K562 (cell line): ENCODE measurements around the gene GNAT3. TPM values are rescaled to one million over a fixed set of nuclear protein-coding genes. Genes with fewer than 3 reads are reported as not detected.

ENCODE experiments used
- ATAC-seq: fragments of 200-7000 bp; cut with Tn5 transposase; 3 replicates; pipeline ENCODE4 v1.9.1; 2020; ENCODE audit warnings: moderate library complexity
- BruUV-seq: library from RNA; stranded (reverse); fragments of 400-500 nt; replicated peaks from 2 replicates; lab custom pipeline; 2021; lab: Mats Ljungman, UMichigan
- CTCF ChIA-PET: fragments of 300-600 bp; formaldehyde crosslinking; extraction: SDS; loops from one replicate; lab custom pipeline; 2021; ENCODE audit warnings: low intra/inter-chr PET ratio; lab: Yijun Ruan, JAX
- POLR2A ChIA-PET: fragments of 300-600, 350-650 bp; sonication (Branson Sonifier 250); formaldehyde crosslinking; extraction: SDS; loops from one replicate; lab custom pipeline; 2021; ENCODE audit warnings: antibody characterized with exemption, inconsistent platforms; lab: Yijun Ruan, JAX
- DNase-seq, 4 experiments: peaks; one replicate each; pipeline versions ENCODE4 v3.0.0 to v3.0.0-alpha.2; 2011 to 2018; ENCODE audit warnings: low spot score in 3 of 4, mixed read lengths in 3 of 4; ENCODE audit errors: extremely low read depth in 1 of 4
- FAIRE-seq: peaks from 2 replicates; lab custom pipeline; 2011; peaks lifted over from hg19 to GRCh38; lab: Jason Lieb, UNC
- H2AFZ ChIP-seq: 2 replicates; pipeline ENCODE4 v1.6.0; 2011; ENCODE audit warnings: low read depth, low read length, control low read depth, inconsistent platforms
- H3K27ac ChIP-seq: fragments of 200-600 bp; 3 replicates; pipeline ENCODE4 v1.8.0; 2011; ENCODE audit warnings: low read depth, mild to moderate bottlenecking, control low read depth, inconsistent platforms, low read length, moderate library complexity, mixed read lengths; ENCODE audit errors: extremely low read depth
- H3K27me3 ChIP-seq, 2 experiments: fragments of 300-600 bp in 1 of 2; 2 replicates in 1 of 2; 3 replicates in 1 of 2; pipeline versions ENCODE4 v1.6.0 to v1.8.0; 2011; ENCODE audit warnings: inconsistent platforms in 2 of 2, low read length in 2 of 2, mild to moderate bottlenecking in 1 of 2, mixed read lengths in 1 of 2, moderate library complexity in 1 of 2; ENCODE audit not compliant: control insufficient read depth in 2 of 2, insufficient read depth in 2 of 2
- H3K36me3 ChIP-seq: fragments of 300-600 bp; 3 replicates; pipeline ENCODE4 v1.8.0; 2011; ENCODE audit warnings: mild to moderate bottlenecking, low read length, inconsistent platforms; ENCODE audit not compliant: control insufficient read depth, insufficient read depth
- H3K4me1 ChIP-seq, 2 experiments: fragments of 200-600 bp in 1 of 2; replicated peaks in 1 of 2; 2 replicates in 1 of 2; 3 replicates in 1 of 2; pipeline versions ENCODE4 v1.5.1 to v1.8.0; 2011; ENCODE audit warnings: inconsistent platforms in 2 of 2, low read length in 2 of 2, mild to moderate bottlenecking in 1 of 2, mixed read lengths in 1 of 2, moderate library complexity in 1 of 2; ENCODE audit not compliant: control insufficient read depth in 2 of 2, insufficient read depth in 2 of 2
- H3K4me2 ChIP-seq: 2 replicates; pipeline ENCODE4 v1.6.1; 2011; ENCODE audit warnings: low read length, control low read depth, inconsistent platforms, mixed read lengths; ENCODE audit not compliant: insufficient read depth
- H3K4me3 ChIP-seq: fragments of 200-600 bp; sonication (generic), shearing (Covaris generic); 2 replicates; pipeline ENCODE4 v1.5.1; 2016; ENCODE audit warnings: control low read depth, inconsistent platforms
- H3K79me2 ChIP-seq: fragments of 200-600 bp; 3 replicates; pipeline ENCODE4 v1.8.0; 2011; ENCODE audit warnings: low read length, inconsistent platforms; ENCODE audit not compliant: control insufficient read depth, insufficient read depth
- H3K9ac ChIP-seq, 2 experiments: 2 replicates each; pipeline versions ENCODE4 v1.6.0 to v1.6.1; 2011; ENCODE audit warnings: low read depth in 2 of 2, low read length in 2 of 2, control low read depth in 1 of 2, inconsistent platforms in 1 of 2, mild to moderate bottlenecking in 1 of 2, mixed read lengths in 1 of 2; ENCODE audit not compliant: insufficient read depth in 1 of 2
- H3K9me1 ChIP-seq: one replicate; pipeline ENCODE4 v1.6.0; 2011; ENCODE audit warnings: inconsistent platforms, mild to moderate bottlenecking, low read length, moderate library complexity; ENCODE audit not compliant: control insufficient read depth, insufficient read depth
- H3K9me3 ChIP-seq: replicated peaks from 2 replicates; pipeline ENCODE4 v1.5.1; 2011; ENCODE audit warnings: low read depth, low read length, inconsistent platforms; ENCODE audit not compliant: control insufficient read depth, insufficient read depth
- H4K20me1 ChIP-seq: replicated peaks from 2 replicates; pipeline ENCODE4 v1.6.1; 2011; ENCODE audit warnings: low read length, inconsistent platforms, mixed read lengths; ENCODE audit not compliant: control insufficient read depth, insufficient read depth
- KHSRP ChIP-seq: fragments of 450-650 bp; IDR thresholded peaks from 2 replicates; pipeline ENCODE4 v1.6.1; 2017
- MECOM ChIP-seq: fragments of 250-450 bp; sonication (Bioruptor Pico); IDR thresholded peaks from 2 replicates; pipeline ENCODE4 v1.8.0; 2022; ENCODE audit warnings: inconsistent platforms
- MEF2A ChIP-seq: IDR thresholded peaks from 2 replicates; pipeline ENCODE4 v1.6.1; 2011; ENCODE audit warnings: low read depth, mild to moderate bottlenecking, low read length, moderate library complexity; ENCODE audit not compliant: control insufficient read depth
- MEIS2 ChIP-seq: fragments of 450-650 bp; IDR thresholded peaks from 2 replicates; pipeline ENCODE4 v1.6.1; 2014; ENCODE audit warnings: mild to moderate bottlenecking; ENCODE audit not compliant: partially characterized antibody
- MTA3 ChIP-seq: fragments of 450-650 bp; formaldehyde crosslinking; IDR thresholded peaks from 2 replicates; pipeline ENCODE4 v1.6.1; 2017; ENCODE audit warnings: mild to moderate bottlenecking, borderline replicate concordance
- NR3C1 ChIP-seq: sonication (generic); formaldehyde crosslinking; IDR thresholded peaks from 2 replicates; pipeline ENCODE4 v1.8.1; 2022; ENCODE audit warnings: missing genetic modification reagents
- ZNF311 ChIP-seq: fragments of 250-450 bp; sonication (Bioruptor Pico); IDR thresholded peaks from 2 replicates; pipeline ENCODE4 v1.4.0; 2020; ENCODE audit warnings: mild to moderate bottlenecking, moderate library complexity
- WGBS: fragments of 100-300 bp; shearing (Covaris generic); methylation state at CpG from one replicate; pipeline ENCODE4 v1.1.6; 2016; ENCODE audit warnings: low coverage, mixed read lengths; ENCODE audit not compliant: insufficient coverage; ENCODE audit errors: missing lambda C conversion rate; 5-methylcytosine and 5-hydroxymethylcytosine counted together
- in situ Hi-C: fragments of 300-500 bp; cut with MboI; formaldehyde crosslinking; loops from 4 replicates; pipeline ENCODE4 v1.15.0; 2018; ENCODE audit warnings: inconsistent platforms, mixed read lengths
- intact Hi-C: fragments of 100-400 bp; cut with micrococcal nuclease; formaldehyde crosslinking; loops from 2 replicates; pipeline ENCODE4 v1.14.2; 2022
- polyA plus RNA-seq, 8 experiments: library from polyadenylated mRNA; depleted of rRNA in 4 of 8; stranded (reverse) in 5 of 8; unstranded in 3 of 8; fragments of >200 nt; fragmentation: Nextera tagmentation in 2 of 8; fragmentation: Illumina TruSeq in 1 of 8; extraction: Ambion mirVana in 2 of 8; extraction: Trizol in 1 of 8; gene quantifications; 2 replicates each; pipeline versions ENCODE4 v1.2.1 to v1.2.3, GENCODE V29; 2011 to 2014; ENCODE audit warnings: inconsistent platforms in 1 of 8, missing spikeins in 1 of 8
- total RNA-seq, 7 experiments: library from RNA; depleted of rRNA in 6 of 7; stranded (reverse); fragments of >200 nt in 6 of 7; fragmentation: Illumina TruSeq in 2 of 7; extraction: Trizol in 2 of 7; gene quantifications; 2 replicates each; pipeline versions ENCODE4 v1.2.1 to v1.2.3, GENCODE V29; 2011 to 2021; ENCODE audit warnings: low replicate concordance in 1 of 7
- TF ChIP-seq, protein P1 (sequence below): fragments of 150-350 bp; IDR thresholded peaks from 2 replicates; pipeline ENCODE4 v1.6.1; 2014; ENCODE audit warnings: low read depth, mild to moderate bottlenecking, low read length, borderline replicate concordance
- TF ChIP-seq, protein P2 (sequence below): fragments of 450-650 bp; formaldehyde crosslinking; IDR thresholded peaks from 2 replicates; pipeline ENCODE4 v1.4.0; 2022; ENCODE audit warnings: missing genetic modification characterization

GNAT3 gene
- total and polyA plus RNA-seq, 9 of the 15 experiments (the other 6 are each of a cell fraction or from before 2014, with no cell fraction given): not detected

DNA sequence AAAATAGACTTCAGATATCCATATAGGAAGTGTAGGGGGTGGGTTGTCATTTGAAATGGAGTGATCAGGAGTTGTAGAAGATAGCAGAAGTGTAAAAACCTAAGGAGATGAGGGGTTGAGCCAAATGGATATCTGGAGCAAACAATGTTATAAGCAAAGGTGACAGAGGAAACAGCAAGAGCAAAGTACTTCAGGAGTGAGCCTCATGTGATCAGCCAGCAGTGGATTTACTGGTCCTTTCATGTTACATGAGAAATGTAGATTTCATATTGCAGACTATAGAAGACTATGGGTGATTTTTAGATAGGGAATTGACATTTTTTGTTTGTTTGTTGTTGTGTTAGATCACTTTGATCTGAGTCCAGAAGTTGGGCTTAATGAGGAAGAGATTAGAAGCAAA, 47.7 kb downstream of the GNAT3 start (continued):
- TF ChIP-seq, protein P1, sequence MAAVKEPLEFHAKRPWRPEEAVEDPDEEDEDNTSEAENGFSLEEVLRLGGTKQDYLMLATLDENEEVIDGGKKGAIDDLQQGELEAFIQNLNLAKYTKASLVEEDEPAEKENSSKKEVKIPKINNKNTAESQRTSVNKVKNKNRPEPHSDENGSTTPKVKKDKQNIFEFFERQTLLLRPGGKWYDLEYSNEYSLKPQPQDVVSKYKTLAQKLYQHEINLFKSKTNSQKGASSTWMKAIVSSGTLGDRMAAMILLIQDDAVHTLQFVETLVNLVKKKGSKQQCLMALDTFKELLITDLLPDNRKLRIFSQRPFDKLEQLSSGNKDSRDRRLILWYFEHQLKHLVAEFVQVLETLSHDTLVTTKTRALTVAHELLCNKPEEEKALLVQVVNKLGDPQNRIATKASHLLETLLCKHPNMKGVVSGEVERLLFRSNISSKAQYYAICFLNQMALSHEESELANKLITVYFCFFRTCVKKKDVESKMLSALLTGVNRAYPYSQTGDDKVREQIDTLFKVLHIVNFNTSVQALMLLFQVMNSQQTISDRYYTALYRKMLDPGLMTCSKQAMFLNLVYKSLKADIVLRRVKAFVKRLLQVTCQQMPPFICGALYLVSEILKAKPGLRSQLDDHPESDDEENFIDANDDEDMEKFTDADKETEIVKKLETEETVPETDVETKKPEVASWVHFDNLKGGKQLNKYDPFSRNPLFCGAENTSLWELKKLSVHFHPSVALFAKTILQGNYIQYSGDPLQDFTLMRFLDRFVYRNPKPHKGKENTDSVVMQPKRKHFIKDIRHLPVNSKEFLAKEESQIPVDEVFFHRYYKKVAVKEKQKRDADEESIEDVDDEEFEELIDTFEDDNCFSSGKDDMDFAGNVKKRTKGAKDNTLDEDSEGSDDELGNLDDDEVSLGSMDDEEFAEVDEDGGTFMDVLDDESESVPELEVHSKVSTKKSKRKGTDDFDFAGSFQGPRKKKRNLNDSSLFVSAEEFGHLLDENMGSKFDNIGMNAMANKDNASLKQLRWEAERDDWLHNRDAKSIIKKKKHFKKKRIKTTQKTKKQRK: no peak

DNA sequence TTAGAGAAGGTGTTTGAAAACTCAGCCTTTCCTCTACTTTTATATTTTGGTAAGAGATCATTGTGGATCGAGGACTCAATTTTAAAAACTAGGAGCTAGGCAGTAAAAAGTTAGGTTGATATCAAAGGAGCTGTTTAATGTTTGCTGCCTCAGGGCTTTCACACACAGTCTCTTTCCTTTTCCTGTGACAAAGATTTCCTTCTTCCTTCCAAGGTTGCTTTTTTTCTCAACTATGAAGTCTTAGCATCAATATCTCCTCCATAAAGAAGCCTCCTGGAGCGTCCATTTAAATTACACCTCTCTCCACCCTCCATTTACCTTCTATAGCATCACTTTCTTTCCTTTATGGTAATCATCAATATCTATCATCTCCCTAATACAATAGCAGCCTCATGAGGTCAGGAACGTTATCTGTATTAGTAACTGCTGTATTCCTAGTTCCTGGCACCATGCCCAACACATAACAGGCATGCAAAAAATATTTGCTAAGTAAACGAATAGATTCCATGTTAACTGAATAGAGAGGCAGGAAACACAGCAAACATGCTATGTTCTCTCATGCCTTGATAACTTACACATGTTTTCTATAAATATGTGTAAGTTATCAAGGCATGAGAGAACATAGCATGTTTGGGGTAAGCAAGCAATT, 48.5 kb downstream of the GNAT3 start:
- ChIA-PET POLR2A (no interaction called here), CTCF (no interaction called here)
- no peak overlapping the region for H3K4me2 ChIP-seq
- no peak overlapping the region for H3K27ac ChIP-seq
- WGBS: 1% methylated on average over 4 of the region's 4 CpGs
- H4K20me1 ChIP-seq: no peaks in the 10 kb centered on the region
- H3K27me3 ChIP-seq: no peaks in the 10 kb centered on the region
- FAIRE-seq (no peak), DNase-seq (no peak), ATAC-seq (no peak)
- no peak overlapping the region for H2AFZ ChIP-seq
- in situ Hi-C loops: no loop called here
- no peak overlapping the region for H3K4me3 ChIP-seq
- H3K9me1 ChIP-seq: no peaks in the 10 kb centered on the region
- no peaks in the 10 kb centered on the region for H3K4me1 ChIP-seq
- BruUV-seq: no TSS peak
- no peaks in the 10 kb centered on the region for H3K36me3 ChIP-seq
- TF ChIP-seq, protein P2, sequence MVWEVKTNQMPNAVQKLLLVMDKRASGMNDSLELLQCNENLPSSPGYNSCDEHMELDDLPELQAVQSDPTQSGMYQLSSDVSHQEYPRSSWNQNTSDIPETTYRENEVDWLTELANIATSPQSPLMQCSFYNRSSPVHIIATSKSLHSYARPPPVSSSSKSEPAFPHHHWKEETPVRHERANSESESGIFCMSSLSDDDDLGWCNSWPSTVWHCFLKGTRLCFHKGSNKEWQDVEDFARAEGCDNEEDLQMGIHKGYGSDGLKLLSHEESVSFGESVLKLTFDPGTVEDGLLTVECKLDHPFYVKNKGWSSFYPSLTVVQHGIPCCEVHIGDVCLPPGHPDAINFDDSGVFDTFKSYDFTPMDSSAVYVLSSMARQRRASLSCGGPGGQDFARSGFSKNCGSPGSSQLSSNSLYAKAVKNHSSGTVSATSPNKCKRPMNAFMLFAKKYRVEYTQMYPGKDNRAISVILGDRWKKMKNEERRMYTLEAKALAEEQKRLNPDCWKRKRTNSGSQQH: no peak
- TF ChIP-seq MTA3: no peak
- no peak for TF ChIP-seq ZNF311
- no peak for TF ChIP-seq NR3C1 (CRISPR knock-in tag)
- no peak for TF ChIP-seq MEIS2
- no peak for TF ChIP-seq MEF2A
- TF ChIP-seq KHSRP: no peak
- no peak for TF ChIP-seq MECOM (CRISPR knock-in tag)
- H3K9ac ChIP-seq: no peak overlapping the region
- H3K79me2 ChIP-seq: no peaks in the 10 kb centered on the region
- intact Hi-C loops: no loop called here
- H3K9me3 ChIP-seq: no peaks in the 10 kb centered on the region
